ENCODE measurements around the gene ACOT13.

ACOT13 gene

DNA sequence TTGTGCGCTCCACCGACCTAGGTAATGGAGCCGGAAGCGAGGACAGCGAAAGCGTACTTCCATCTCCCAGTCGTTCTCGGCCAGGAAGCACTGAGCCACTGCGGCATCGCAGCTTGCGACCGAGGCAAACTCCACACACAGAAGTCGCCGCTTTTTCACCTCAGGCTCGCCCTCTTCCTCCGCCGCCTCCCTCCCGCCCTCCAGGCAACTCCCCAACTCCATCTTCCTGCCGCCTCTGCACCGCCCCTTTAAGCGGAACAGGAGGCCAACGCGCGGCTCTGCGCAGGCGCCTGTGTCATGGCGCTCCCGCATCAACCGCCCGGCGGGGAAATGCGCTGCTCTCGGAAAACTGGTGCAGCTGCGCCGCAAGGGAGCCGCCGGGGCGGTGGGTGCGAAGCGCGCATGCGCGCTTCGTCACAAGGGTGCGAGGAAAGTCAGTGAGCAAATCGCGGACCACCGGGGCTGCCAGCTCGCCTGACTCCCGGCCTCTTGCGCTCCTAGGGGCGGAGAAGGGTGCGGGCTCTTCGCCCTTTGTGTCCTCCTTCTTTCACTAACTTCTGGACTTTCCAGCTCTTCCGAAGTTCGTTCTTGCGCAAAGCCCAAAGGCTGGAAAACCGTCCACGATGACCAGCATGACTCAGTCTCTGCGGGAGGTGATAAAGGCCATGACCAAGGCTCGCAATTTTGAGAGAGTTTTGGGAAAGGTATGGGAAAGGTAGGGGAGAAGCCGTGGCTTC is at the start of gene ACOT13, which contains the start of gene TDP2:
Gene ACOT13, plus strand, starts transcription at position 437 of the 737 bp plus-strand sequence. Its CDS starts 187 bp downstream, at position 624.
Gene TDP2, minus strand, starts transcription at position 259 of the 737 bp plus-strand sequence. Its CDS starts 37 bp downstream, at position 222.
- H3K4me3 ChIP-seq (ENCODE audit: low read depth, low read length), result peak within 1 kb of the TSS; percentile 99
- DNase-seq (ENCODE audit: low read depth), result peak; percentile 98
- TF ChIP-seq MYC (IDR thresholded peaks at IDR 0.05; ENCODE audit: low read depth, low read length) (peak; percentile 76; the same call in 1 of the 2 replicates), POLR2A (IDR thresholded peaks at IDR 0.05; ENCODE audit: extremely low read depth, insufficient read length) (peak; percentile 74)
- TF ChIP-seq, protein P1, sequence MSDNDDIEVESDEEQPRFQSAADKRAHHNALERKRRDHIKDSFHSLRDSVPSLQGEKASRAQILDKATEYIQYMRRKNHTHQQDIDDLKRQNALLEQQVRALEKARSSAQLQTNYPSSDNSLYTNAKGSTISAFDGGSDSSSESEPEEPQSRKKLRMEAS (IDR thresholded peaks at IDR 0.05; ENCODE audit: low read depth, low read length), result peak; percentile 81
- TF ChIP-seq, protein P2, sequence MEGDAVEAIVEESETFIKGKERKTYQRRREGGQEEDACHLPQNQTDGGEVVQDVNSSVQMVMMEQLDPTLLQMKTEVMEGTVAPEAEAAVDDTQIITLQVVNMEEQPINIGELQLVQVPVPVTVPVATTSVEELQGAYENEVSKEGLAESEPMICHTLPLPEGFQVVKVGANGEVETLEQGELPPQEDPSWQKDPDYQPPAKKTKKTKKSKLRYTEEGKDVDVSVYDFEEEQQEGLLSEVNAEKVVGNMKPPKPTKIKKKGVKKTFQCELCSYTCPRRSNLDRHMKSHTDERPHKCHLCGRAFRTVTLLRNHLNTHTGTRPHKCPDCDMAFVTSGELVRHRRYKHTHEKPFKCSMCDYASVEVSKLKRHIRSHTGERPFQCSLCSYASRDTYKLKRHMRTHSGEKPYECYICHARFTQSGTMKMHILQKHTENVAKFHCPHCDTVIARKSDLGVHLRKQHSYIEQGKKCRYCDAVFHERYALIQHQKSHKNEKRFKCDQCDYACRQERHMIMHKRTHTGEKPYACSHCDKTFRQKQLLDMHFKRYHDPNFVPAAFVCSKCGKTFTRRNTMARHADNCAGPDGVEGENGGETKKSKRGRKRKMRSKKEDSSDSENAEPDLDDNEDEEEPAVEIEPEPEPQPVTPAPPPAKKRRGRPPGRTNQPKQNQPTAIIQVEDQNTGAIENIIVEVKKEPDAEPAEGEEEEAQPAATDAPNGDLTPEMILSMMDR (IDR thresholded peaks at IDR 0.05; ENCODE audit: low read depth, low read length), result peak; percentile 38

DNA sequence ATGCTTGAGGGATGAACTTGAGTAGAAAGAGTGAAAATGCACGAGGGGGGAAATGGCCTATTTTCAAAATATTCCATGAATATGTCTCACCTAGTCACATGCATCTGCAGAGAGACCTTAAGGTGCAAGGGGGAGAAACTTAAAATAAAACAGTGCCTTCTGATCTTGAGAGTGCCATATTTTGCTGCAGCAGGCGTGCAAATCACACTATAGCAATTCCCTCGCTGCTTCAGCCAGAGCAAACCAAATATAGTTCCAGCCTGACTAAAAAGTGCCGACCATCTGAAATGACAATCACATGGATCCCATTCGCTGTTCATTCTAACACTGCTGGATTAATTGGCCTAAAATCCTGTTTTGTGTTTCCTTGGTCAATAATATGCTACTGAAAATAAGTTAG is 47.2 kb upstream of the ACOT13 start:
- DNase-seq (ENCODE audit: low read depth), result no peak
- TF ChIP-seq POLR2A (IDR thresholded peaks at IDR 0.05; ENCODE audit: extremely low read depth, insufficient read length), result no peak
- TF ChIP-seq, protein P2 (IDR thresholded peaks at IDR 0.05; ENCODE audit: low read depth, low read length), result no peak
- no peak for TF ChIP-seq MYC (IDR thresholded peaks at IDR 0.05; ENCODE audit: low read depth, low read length)
- TF ChIP-seq, protein P1 (IDR thresholded peaks at IDR 0.05; ENCODE audit: low read depth, low read length), result no peak
- no peak overlapping the region for H3K4me3 ChIP-seq (ENCODE audit: low read depth, low read length)

DNA sequence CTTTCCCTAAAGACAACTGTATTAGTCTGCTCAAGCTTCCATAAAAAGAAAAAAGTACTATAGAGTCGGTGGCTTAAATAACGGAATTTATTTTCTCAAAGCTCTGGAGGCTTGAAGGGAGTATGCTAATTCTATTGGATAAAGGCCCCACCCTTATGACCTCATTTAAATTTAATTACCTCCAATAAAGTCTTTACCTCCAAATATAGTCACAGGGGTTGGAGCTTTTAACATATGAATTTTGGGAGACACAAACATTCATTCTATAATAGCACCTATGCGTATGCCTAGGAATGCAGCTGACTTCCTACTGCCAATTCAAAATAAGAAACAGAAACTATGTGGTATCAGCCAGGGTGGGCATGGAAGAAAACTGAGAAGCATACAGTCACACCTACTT is 46.2 kb upstream of the ACOT13 start:
- H3K4me3 ChIP-seq (ENCODE audit: low read depth, low read length), result no peak overlapping the region
- TF ChIP-seq POLR2A (IDR thresholded peaks at IDR 0.05; ENCODE audit: extremely low read depth, insufficient read length) (no peak), MYC (IDR thresholded peaks at IDR 0.05; ENCODE audit: low read depth, low read length) (no peak)
- TF ChIP-seq, protein P2 (IDR thresholded peaks at IDR 0.05; ENCODE audit: low read depth, low read length), result no peak
- TF ChIP-seq, protein P1 (IDR thresholded peaks at IDR 0.05; ENCODE audit: low read depth, low read length), result no peak
- DNase-seq (ENCODE audit: low read depth), result no peak

DNA sequence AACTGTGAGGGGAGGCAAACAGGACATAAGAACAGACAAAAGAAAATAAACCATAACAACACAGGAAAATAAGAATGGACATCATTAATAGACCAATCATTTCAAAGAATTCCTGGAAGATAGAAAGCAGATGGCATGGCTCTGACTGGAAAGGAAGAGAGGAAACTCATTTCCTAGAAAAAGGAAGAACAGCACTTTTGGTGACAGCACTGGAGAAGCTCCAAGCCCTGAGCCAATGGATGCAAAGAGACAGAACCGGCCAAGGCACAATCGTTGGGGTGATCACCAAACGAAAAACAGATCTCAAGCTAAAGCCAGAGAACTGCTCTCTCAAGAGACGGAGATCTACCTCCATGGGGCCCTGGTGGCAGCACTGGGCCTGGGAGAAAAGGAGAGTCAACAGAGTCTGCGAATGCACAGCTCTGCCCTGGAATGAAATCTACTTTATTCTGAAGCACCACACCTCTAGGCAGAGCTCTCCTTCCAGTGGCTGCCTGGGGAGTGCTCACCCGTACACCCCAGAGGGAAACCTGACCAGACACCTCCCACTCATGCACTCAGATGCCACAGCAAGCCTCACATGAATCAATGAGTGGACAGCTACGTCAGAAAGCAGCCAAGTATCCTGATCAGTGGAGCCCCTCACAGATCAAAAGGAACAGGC is 45.1 kb upstream of the ACOT13 start:
- H3K4me3 ChIP-seq (ENCODE audit: low read depth, low read length), result no peak overlapping the region
- DNase-seq (ENCODE audit: low read depth), result no peak
- TF ChIP-seq POLR2A (IDR thresholded peaks at IDR 0.05; ENCODE audit: extremely low read depth, insufficient read length) (no peak), MYC (IDR thresholded peaks at IDR 0.05; ENCODE audit: low read depth, low read length) (no peak)
- TF ChIP-seq, protein P2 (IDR thresholded peaks at IDR 0.05; ENCODE audit: low read depth, low read length), result no peak
- TF ChIP-seq, protein P1 (IDR thresholded peaks at IDR 0.05; ENCODE audit: low read depth, low read length), result no peak

DNA sequence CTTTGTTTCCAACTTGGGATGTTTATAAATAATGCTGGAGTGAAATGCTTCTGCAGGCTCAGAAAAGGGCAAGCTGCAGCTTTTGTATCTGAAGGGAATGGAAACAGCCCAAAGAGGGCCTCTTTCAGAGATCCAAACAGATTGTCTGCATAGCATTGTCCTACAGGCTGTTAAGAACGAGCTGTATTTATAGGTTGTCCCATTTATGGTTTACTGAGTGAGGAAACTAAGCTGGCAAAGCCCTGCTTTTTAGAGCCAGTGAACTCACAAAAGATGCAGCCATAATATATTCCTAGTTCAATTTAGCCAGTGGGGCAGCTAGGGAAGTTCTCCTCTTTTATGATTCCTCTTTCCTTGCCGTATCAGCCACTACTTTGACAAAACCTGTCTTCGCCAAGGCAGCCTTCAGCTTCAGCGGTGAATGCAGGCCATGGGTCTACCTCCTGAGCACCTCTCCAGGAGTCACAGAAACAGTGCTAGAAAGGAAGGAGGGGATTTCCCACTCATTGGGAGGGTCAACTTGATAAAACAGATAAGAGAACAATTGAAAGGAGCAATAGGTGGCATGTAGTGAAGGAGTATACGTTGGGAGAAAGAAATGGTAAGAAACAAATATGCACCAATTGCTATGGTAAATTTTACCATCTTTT is 35.9 kb upstream of the ACOT13 start:
- H3K4me3 ChIP-seq (ENCODE audit: low read depth, low read length), result no peak overlapping the region
- TF ChIP-seq MYC (IDR thresholded peaks at IDR 0.05; ENCODE audit: low read depth, low read length), result no peak
- no peak for TF ChIP-seq POLR2A (IDR thresholded peaks at IDR 0.05; ENCODE audit: extremely low read depth, insufficient read length)
- TF ChIP-seq, protein P2 (IDR thresholded peaks at IDR 0.05; ENCODE audit: low read depth, low read length), result no peak
- TF ChIP-seq, protein P1 (IDR thresholded peaks at IDR 0.05; ENCODE audit: low read depth, low read length), result no peak
- DNase-seq (ENCODE audit: low read depth), result no peak

Data from NB4 (cell line).